Stomach (tissue), 9 donors: ENCODE data around the gene EIF1. TPM values are rescaled to one million over a fixed set of nuclear protein-coding genes. Genes with fewer than 3 reads are reported as not detected.
A peak's percentile ranks its signal among the peaks of the same experiment; 100 is the strongest.
"Not testable (repeated sequence)": the region's sequence is repeated elsewhere in the genome, so short reads cannot be mapped to it uniquely, and the experiment has no call there.

Source experiments
- DNase-seq, 2 donors: peaks; one replicate each; pipeline versions ENCODE4 v3.0.0 to v3.0.0-alpha.2; 2013 to 2019
- H3K27ac ChIP-seq, 5 donors: fragments of 200-600 bp in 4 of 5; sonication (generic) in 4 of 5; one replicate each; pipeline ENCODE4 v1.5.1; 2013 to 2019; ENCODE audit warnings: mild to moderate bottlenecking in 1 of 5, moderate library complexity in 1 of 5
- H3K27me3 ChIP-seq, 3 donors: fragments of 200-600 bp; sonication (generic); one replicate each; pipeline ENCODE4 v1.5.1; 2017 to 2019; ENCODE audit warnings: mixed run types in 1 of 3
- H3K36me3 ChIP-seq, 4 donors: fragments of 200-600 bp; sonication (generic); 1 replicate in 3 of 4; 2 replicates in 1 of 4; pipeline ENCODE4 v1.5.1; 2016 to 2019
- H3K4me1 ChIP-seq, 4 donors: fragments of 200-600 bp; sonication (generic); one replicate each; pipeline ENCODE4 v1.5.1; 2016 to 2019
- H3K4me3 ChIP-seq, 4 donors: fragments of 200-600 bp; sonication (generic) in 3 of 4; one replicate each; pipeline ENCODE4 v1.5.1; 2016 to 2019; ENCODE audit warnings: mild to moderate bottlenecking in 1 of 4
- H3K9me3 ChIP-seq, 4 donors: fragments of 200-600 bp; sonication (generic); one replicate each; pipeline ENCODE4 v1.5.1; 2016 to 2019
- EP300 ChIP-seq: sonication (generic); formaldehyde crosslinking; IDR thresholded peaks from one replicate; pipeline ENCODE4 v1.6.1; 2017; ENCODE audit warnings: antibody characterized with exemption
- POLR2A ChIP-seq, 4 donors: fragments of 450-650 bp; IDR thresholded peaks; one replicate each; pipeline ENCODE4 v1.6.1; 2016; ENCODE audit warnings: antibody characterized with exemption in 4 of 4, control low read depth in 2 of 4, mild to moderate bottlenecking in 1 of 4, moderate library complexity in 1 of 4
- POLR2AphosphoS5 ChIP-seq, 3 donors: sonication (generic); formaldehyde crosslinking; IDR thresholded peaks; one replicate each; pipeline ENCODE4 v1.6.1; 2016; ENCODE audit warnings: antibody characterized with exemption in 3 of 3
- WGBS, 5 donors: extraction: QIAGEN DNeasy Blood & Tissue Kit in 3 of 5; methylation state at CpG; one replicate each; pipeline versions ENCODE4 v1.1.5 to v1.1.7; 2013 to 2018; 5-methylcytosine and 5-hydroxymethylcytosine counted together
- intact Hi-C: fragments of 100-400 bp; cut with DNase I; formaldehyde crosslinking; loops from one replicate; pipeline ENCODE4 v1.15.1; 2023; ENCODE audit warnings: low total_unique reads
- polyA plus RNA-seq, 3 donors: library from polyadenylated mRNA; stranded (reverse); fragments of 200-250 nt; gene quantifications; one replicate each; pipeline ENCODE4 v1.2.3, GENCODE V29; 2013
- total RNA-seq, 5 donors: library from RNA; depleted of rRNA; stranded (reverse); fragments of >200 nt; gene quantifications; one replicate each; pipeline versions ENCODE4 v1.1.0 to v1.2.3, GENCODE V29; 2014 to 2016
- TF ChIP-seq, protein P1 (sequence below), 7 experiments: fragments of 450-650 bp in 4 of 7; fragments of 200-600 bp in 3 of 7; sonication (generic) in 3 of 7; IDR thresholded peaks; one replicate each; pipeline ENCODE4 v1.5.1; 2016 to 2019; ENCODE audit warnings: antibody characterized with exemption in 7 of 7, control low read depth in 2 of 7, mild to moderate bottlenecking in 1 of 7
- donor health status: healthy with polysubstance abuse.
- donor health status: Bipolar disorder and iron deficiency.
- donor health status: healthy.

EIF1 gene
- total and polyA plus RNA-seq, 8 donors, result 62.4 to 972 (median 240) TPM

DNA sequence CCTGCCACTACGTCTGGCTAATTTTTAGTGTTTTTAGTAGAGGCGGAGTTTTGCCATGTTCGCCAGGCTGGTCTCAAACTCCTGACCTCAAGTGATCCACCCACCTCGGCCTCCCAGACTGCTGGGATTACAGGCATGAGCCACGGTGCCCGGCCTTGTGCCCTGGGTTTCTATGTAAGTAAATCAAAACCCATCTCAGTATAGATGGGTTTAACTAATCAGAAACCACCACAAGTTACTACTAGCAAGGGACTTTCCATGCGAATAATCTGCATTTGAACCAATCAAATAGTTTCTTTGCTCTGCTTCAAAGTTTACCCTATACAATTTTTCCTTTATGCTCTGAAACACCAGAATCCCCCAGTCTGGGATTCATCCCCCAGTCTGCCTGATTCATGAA lies 16.5 kb upstream of the EIF1 start:
- no peaks in the 10 kb centered on the region for H3K9me3 ChIP-seq
- H3K4me1 ChIP-seq, result peaks cover 13 to 26% (median 18%) of the 10 kb centered on the region in 4 donors
- H3K27me3 ChIP-seq, result no peaks in the 10 kb centered on the region
- TF ChIP-seq POLR2A (IDR thresholded peaks at IDR 0.05) (no peak), POLR2AphosphoS5 (IDR thresholded peaks at IDR 0.05) (no peak), EP300 (no peak)
- TF ChIP-seq, protein P1, sequence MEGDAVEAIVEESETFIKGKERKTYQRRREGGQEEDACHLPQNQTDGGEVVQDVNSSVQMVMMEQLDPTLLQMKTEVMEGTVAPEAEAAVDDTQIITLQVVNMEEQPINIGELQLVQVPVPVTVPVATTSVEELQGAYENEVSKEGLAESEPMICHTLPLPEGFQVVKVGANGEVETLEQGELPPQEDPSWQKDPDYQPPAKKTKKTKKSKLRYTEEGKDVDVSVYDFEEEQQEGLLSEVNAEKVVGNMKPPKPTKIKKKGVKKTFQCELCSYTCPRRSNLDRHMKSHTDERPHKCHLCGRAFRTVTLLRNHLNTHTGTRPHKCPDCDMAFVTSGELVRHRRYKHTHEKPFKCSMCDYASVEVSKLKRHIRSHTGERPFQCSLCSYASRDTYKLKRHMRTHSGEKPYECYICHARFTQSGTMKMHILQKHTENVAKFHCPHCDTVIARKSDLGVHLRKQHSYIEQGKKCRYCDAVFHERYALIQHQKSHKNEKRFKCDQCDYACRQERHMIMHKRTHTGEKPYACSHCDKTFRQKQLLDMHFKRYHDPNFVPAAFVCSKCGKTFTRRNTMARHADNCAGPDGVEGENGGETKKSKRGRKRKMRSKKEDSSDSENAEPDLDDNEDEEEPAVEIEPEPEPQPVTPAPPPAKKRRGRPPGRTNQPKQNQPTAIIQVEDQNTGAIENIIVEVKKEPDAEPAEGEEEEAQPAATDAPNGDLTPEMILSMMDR (IDR thresholded peaks at IDR 0.05), result no peak
- H3K36me3 ChIP-seq, result no peaks in the 10 kb centered on the region
- intact Hi-C loops, result no loop called here
- H3K27ac ChIP-seq, result no peak overlapping the region
- no peak for DNase-seq
- no peak overlapping the region for H3K4me3 ChIP-seq
- WGBS, 5 donors, result 80 to 94% (median 89%) methylated on average over 7 of the region's 7 CpGs

DNA sequence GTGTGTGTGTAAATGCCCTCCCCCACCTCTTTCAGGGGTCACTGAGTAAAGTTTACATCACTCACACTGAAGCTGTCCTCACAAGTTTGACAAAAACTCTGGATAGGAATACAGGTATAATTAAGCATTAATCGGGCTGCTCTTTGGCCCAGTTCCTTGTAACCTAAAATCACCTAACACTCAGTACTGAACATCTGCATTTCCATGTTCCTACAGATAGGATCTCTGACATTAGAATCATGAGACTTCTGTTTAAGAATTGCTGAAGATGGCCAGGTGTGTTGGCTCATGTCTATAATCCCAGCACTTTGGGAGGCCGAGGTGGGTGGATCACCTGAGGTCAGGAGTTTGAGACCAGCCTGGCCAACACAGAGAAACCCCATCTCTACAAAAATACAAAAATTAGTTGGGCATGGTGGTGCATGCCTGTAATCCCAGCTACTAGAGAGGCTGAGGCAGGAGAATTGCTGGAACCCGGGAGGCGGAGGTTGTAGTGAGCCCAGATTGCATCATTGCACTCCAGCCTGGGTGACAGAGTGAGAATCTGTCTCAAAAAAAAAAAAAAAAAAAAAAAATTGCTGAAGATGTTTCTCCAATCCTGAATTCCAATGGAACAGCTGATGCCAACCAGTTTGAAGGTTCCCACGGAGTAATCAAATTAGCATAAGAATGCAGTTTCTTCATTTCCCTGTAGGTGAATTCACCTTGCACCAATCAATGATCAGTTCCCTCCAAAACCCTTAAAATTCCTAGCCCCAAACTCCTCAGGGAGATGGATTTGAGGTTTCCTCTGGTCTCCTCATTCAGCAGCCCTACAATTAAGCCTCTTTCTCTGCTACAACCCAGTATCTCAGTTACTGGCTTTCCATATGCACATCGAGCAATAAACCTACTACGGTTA lies 13.3 kb upstream of the EIF1 start:
- intact Hi-C loops, H3K9me3 ChIP-seq, H3K36me3 ChIP-seq, H3K27me3 ChIP-seq, DNase-seq, H3K4me3 ChIP-seq: not testable (repeated sequence)
- Histone ChIP-seq H3K27ac (peak overlapping the region in 1 of 5 donors; percentile 32), H3K4me1 (peaks cover 8 to 44% (median 18%) of the 10 kb centered on the region in 4 donors)
- 63 to 78% (median 64%) methylated on average over 7 of the region's 7 CpGs for WGBS, 5 donors

DNA sequence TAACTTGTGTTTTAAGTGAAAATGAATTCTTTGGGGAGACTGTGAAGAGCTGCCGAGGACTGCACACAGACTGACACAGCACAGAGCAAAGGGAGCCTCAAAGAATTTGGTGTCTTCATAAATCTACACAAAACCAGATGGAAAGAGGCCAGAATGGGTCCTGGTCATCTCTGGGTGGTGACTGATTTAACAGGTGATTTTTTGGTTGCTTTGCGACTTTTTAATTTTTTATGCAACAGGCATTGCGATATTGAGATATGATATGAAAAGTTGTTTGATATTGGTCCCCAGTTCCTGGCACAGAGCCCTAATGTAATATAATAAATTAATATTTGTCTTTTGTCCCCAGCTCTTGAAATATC lies 12.6 kb upstream of the EIF1 start:
- peak overlapping the region in 1 of 5 donors; percentile 32 for H3K27ac ChIP-seq
- no peaks in the 10 kb centered on the region for H3K27me3 ChIP-seq
- TF ChIP-seq POLR2A (IDR thresholded peaks at IDR 0.05) (no peak), EP300 (no peak), POLR2AphosphoS5 (IDR thresholded peaks at IDR 0.05) (no peak)
- TF ChIP-seq, protein P1 (IDR thresholded peaks at IDR 0.05), result no peak
- intact Hi-C loops, result no loop called here
- H3K4me1 ChIP-seq, result peaks cover 8 to 44% (median 18%) of the 10 kb centered on the region in 4 donors
- no peaks in the 10 kb centered on the region for H3K9me3 ChIP-seq
- no peak overlapping the region for H3K4me3 ChIP-seq
- H3K36me3 ChIP-seq, result no peaks in the 10 kb centered on the region
- WGBS, 5 donors, result 30 to 51% (median 41%) methylated on average over 3 of the region's 3 CpGs
- DNase-seq, result no peak

DNA sequence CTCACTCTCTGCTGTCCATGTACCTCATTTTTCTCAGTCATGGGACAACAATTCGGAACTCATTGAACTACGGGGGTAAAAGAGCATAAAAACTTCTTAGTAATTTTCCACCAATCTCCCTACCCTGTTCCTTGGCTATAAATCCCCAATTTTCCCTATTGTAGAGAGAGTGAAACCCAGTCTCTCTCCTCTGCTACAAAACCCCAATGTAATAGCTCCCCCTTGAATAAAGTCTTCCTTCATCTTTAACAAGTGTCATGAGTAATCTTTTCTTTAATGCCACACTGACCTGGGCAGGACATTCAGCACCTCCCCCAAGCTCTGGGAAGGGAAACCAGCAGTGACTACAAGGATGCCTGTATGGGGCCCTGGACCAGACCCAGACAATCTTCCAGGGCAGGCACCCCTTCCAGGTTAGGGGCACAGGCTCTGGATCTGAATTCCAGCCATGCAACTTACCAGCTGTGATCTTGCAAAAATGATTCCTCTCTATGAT lies 10.2 kb upstream of the EIF1 start:
- no peaks in the 10 kb centered on the region for H3K36me3 ChIP-seq
- H3K4me1 ChIP-seq, result peaks cover 8 to 44% (median 18%) of the 10 kb centered on the region in 4 donors
- 80 to 92% (median 86%) methylated on average over 2 of the region's 2 CpGs for WGBS, 5 donors
- peak in 1 of 2 donors; percentile 23 for DNase-seq
- H3K27ac ChIP-seq, result peak overlapping the region; percentile 39 to 89 (median 49)
- peak overlapping the region; percentile 8 to 33 (median 10) for H3K4me3 ChIP-seq
- H3K9me3 ChIP-seq, result no peaks in the 10 kb centered on the region
- TF ChIP-seq, protein P1 (IDR thresholded peaks at IDR 0.05), result no peak
- TF ChIP-seq POLR2A (IDR thresholded peaks at IDR 0.05), result no peak
- TF ChIP-seq POLR2AphosphoS5 (IDR thresholded peaks at IDR 0.05), result no peak
- TF ChIP-seq EP300, result no peak
- no peaks in the 10 kb centered on the region for H3K27me3 ChIP-seq
- intact Hi-C loops, result no loop called here
